ENCODE data around the gene GMCL2.

DNA sequence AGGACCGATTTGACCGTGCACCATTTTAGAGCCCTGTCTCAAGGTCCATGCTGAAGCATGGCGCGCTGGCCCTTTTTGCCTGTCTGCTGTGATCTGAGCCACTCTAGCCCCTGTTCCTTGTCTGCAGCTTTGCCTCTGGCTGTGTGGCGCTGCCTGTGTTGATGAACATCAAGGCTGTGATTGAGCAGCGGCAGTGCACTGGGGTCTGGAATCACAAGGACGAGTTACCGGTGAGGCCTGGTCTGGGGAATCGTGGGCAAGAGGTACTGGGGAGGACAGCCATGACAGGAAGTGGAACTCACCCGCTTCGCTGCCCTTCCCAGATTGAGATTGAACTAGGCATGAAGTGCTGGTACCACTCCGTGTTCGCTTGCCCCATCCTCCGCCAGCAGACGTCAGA is 39.8 kb downstream of the GMCL2 start:
- TF ChIP-seq, protein P1, sequence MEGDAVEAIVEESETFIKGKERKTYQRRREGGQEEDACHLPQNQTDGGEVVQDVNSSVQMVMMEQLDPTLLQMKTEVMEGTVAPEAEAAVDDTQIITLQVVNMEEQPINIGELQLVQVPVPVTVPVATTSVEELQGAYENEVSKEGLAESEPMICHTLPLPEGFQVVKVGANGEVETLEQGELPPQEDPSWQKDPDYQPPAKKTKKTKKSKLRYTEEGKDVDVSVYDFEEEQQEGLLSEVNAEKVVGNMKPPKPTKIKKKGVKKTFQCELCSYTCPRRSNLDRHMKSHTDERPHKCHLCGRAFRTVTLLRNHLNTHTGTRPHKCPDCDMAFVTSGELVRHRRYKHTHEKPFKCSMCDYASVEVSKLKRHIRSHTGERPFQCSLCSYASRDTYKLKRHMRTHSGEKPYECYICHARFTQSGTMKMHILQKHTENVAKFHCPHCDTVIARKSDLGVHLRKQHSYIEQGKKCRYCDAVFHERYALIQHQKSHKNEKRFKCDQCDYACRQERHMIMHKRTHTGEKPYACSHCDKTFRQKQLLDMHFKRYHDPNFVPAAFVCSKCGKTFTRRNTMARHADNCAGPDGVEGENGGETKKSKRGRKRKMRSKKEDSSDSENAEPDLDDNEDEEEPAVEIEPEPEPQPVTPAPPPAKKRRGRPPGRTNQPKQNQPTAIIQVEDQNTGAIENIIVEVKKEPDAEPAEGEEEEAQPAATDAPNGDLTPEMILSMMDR (IDR thresholded peaks at IDR 0.05): no peak
- TF ChIP-seq POLR2A (IDR thresholded peaks at IDR 0.05): no peak
